Activated CD4-positive, alpha-beta T cell treated with anti-CD3 and anti-CD28 coated beads for 48 hours (primary cell): Measurements from ENCODE around the gene OPN1MW.
"Not testable (repeated sequence)": the region's sequence is repeated elsewhere in the genome, so short reads cannot be mapped to it uniquely, and the experiment has no call there.

Source experiments
- DNase-seq: peaks from one replicate; pipeline ENCODE4 v3.0.0-alpha.2; 2020

The OPN1MW gene

GRCh38 chrX:154211499-154211898 lies 29.1 kb downstream of the OPN1MW start:
- DNase-seq: not testable (repeated sequence)

DNA sequence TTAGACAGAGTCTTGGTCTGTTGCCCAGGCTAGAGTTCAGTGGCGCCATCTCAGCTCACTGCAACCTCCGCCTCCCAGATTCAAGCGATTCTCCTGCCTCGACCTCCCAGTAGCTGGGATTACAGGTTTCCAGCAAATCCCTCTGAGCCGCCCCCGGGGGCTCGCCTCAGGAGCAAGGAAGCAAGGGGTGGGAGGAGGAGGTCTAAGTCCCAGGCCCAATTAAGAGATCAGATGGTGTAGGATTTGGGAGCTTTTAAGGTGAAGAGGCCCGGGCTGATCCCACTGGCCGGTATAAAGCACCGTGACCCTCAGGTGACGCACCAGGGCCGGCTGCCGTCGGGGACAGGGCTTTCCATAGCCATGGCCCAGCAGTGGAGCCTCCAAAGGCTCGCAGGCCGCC lies 37.1 kb downstream of the OPN1MW start, which contains the start of gene OPN1MW2:
OPN1MW2 (plus strand) TSS at position 301 of the 400 bp plus-strand sequence; CDS start at position 361, 60 bp downstream.
- not testable (repeated sequence) for DNase-seq

- not testable (repeated sequence) for DNase-seq
These were observed 42.9 kb downstream of the OPN1MW start for GRCh38 chrX:154225292-154225691.

DNA sequence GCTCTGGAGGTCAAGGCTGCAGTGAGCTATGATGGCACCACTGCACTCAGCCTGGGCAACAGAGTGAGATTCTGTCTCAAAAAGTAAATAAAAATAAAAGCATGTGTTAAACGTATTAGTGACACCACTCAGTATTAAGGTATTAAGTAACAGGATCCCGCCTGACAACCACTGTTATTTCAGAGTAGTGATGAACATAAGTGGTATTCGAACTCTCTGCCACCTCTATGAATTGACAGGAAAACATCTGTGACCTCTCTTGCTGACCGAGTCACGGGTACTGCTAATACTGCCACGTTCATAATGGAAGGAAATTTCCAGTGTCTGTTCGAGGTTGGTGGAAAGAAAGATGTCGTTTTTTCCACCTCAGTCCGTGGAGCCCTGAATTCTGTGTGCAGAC lies 44.3 kb downstream of the OPN1MW start:
- DNase-seq: not testable (repeated sequence)

DNA sequence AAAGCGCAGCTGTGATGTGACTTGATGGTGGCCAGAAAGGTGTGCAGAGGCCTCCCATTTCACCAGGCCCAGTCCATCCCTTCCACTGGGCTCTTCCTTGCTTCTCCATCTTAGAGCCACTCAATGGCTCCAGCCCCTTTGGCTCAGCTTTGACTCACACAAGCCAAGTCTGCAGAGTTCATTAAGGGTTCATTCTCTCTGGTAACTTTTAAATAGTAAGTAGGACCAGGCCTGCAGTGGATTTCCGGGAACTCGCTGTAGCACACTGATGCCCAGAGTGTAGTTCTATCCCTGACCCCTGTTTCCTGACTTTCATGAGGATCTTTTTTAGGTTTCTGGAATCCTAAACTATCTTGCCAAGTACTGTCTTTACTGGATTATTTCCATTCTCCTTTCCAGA lies 49.0 kb downstream of the OPN1MW start:
- not testable (repeated sequence) for DNase-seq

DNA sequence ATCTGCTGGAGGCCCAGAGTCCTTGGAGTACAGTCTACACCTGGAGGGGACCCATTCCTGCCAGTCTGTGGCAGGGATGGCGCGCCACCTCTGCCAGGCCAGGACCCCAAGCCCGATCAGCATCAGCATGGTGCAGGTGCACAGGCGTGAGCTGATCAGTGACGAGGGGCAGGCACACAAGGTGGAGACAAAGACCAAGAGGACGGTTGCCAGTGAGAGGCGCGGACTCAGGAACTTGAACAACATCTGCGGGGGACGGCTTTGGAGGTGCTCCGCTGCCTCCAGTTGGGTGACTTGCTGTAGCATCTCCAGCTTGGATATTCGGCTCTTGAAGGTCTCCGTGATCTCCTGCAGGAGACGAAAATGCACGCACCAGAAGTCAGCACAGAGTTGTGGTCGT lies 51.2 kb downstream of the OPN1MW start:
- not testable (repeated sequence) for DNase-seq

DNA sequence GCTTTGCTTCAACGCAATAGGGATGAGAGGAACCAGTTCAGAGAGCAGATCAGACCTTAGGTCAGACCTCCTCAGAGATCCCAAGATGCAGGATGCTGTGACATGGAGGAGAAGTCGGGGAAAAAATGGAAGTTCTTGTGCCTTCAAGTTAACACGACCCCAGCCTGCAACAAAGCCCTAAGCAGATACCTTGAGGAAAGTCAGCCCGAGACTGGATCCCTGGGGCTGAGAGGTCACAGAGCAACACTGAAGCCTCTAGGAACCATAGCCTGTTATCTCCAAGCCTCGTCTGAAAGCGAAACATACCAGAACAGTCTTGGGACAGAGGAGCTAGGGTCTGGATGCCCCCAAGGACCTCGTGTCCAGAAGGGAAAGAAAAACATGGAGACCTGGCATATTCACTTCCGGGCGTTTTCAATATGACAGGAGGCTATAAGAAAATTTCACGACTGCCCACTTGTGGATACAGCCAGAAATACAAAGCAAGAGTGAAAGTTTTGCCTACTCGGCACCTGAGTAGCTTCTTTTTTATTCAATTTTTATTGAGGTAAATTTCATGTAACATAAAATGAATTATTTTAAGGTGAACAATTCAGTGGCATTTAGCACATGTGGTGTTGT lies 56.7 kb downstream of the OPN1MW start:
- not testable (repeated sequence) for DNase-seq

GRCh38 chrX:154239982-154240503 lies 57.6 kb downstream of the OPN1MW start:
- not testable (repeated sequence) for DNase-seq
